MM.1S (cell line): ENCODE results near the gene MTERF2.

ENCODE experiments used
- DNase-seq: peaks from one replicate; pipeline ENCODE4 v3.0.0-alpha.2; 2015
- H2AFZ ChIP-seq: fragments of 300-600 bp; sonication (generic); 2 replicates; pipeline ENCODE4 v1.6.0; 2016; ENCODE audit warnings: antibody characterized with exemption, low read length
- H3F3A ChIP-seq: fragments of 300-600 bp; sonication (generic); 2 replicates; pipeline ENCODE4 v1.6.1; 2016; ENCODE audit warnings: mild to moderate bottlenecking, antibody characterized with exemption, low read length, moderate library complexity, mixed read lengths; ENCODE audit not compliant: insufficient read depth
- H3K27ac ChIP-seq: fragments of 300-600 bp; sonication (generic); 2 replicates; pipeline ENCODE4 v1.5.1; 2016; ENCODE audit warnings: mild to moderate bottlenecking, low read length
- H3K27me3 ChIP-seq: fragments of 300-600 bp; sonication (generic); replicated peaks from 2 replicates; pipeline ENCODE4 v1.6.0; 2016; ENCODE audit warnings: low read length; ENCODE audit not compliant: insufficient read depth
- H3K36me3 ChIP-seq: fragments of 300-600 bp; sonication (generic); replicated peaks from 2 replicates; pipeline ENCODE4 v1.6.1; 2016; ENCODE audit warnings: mild to moderate bottlenecking, low read length, mixed read lengths; ENCODE audit not compliant: insufficient read depth
- H3K4me1 ChIP-seq: fragments of 300-600 bp; sonication (generic); 2 replicates; pipeline ENCODE4 v1.6.1; 2016; ENCODE audit warnings: low read length, mixed read lengths
- H3K4me2 ChIP-seq: fragments of 300-600 bp; sonication (generic); 2 replicates; pipeline ENCODE4 v1.6.0; 2016; ENCODE audit warnings: low read depth, low read length
- H3K4me3 ChIP-seq: fragments of 300-600 bp; sonication (generic); 2 replicates; pipeline ENCODE4 v1.5.1; 2016; ENCODE audit warnings: low read length, mixed read lengths
- H3K79me2 ChIP-seq: fragments of 300-600 bp; sonication (generic); 2 replicates; pipeline ENCODE4 v1.6.1; 2016; ENCODE audit warnings: mixed run types, low read length, mixed read lengths
- H3K9ac ChIP-seq: fragments of 300-600 bp; sonication (generic); 2 replicates; pipeline ENCODE4 v1.6.1; 2016; ENCODE audit warnings: low read length, mixed read lengths
- H3K9me2 ChIP-seq: fragments of 300-600 bp; sonication (generic); replicated peaks from 2 replicates; pipeline ENCODE4 v1.6.1; 2016; ENCODE audit warnings: mild to moderate bottlenecking, low read length, mixed read lengths; ENCODE audit not compliant: insufficient read depth
- H3K9me3 ChIP-seq: fragments of 300-600 bp; sonication (generic); replicated peaks from 2 replicates; pipeline ENCODE4 v1.6.1; 2016; ENCODE audit warnings: mild to moderate bottlenecking, low read length, mixed read lengths; ENCODE audit not compliant: insufficient read depth
- H4K20me1 ChIP-seq: fragments of 300-600 bp; sonication (generic); 2 replicates; pipeline ENCODE4 v1.6.1; 2016; ENCODE audit warnings: mild to moderate bottlenecking, low read length, moderate library complexity, mixed read lengths; ENCODE audit not compliant: insufficient read depth
- CTCF ChIP-seq: fragments of 300-600 bp; sonication (generic); IDR thresholded peaks from 2 replicates; pipeline ENCODE4 v1.5.1; 2016; ENCODE audit warnings: antibody characterized with exemption, low read length, mixed read lengths
- EZH2 ChIP-seq: fragments of 300-600 bp; sonication (generic); optimal IDR thresholded peaks from 2 replicates; pipeline ENCODE3; 2017; ENCODE audit warnings: low read depth, mild to moderate bottlenecking, antibody characterized with exemption, low read length, mixed read lengths
- EZH2phosphoT487 ChIP-seq: fragments of 300-600 bp; sonication (generic); IDR thresholded peaks from 2 replicates; pipeline ENCODE4 v1.6.1; 2018; ENCODE audit warnings: antibody characterized with exemption, low read length

Gene MTERF2

GRCh38 chr12:106980944-106981343, 6.0 kb downstream of the MTERF2 start:
- no peaks in the 10 kb centered on the region for H3K4me1 ChIP-seq
- H3K4me2 ChIP-seq: no peak overlapping the region
- H2AFZ ChIP-seq: no peak overlapping the region
- H3F3A ChIP-seq: no peaks in the 10 kb centered on the region
- no peak overlapping the region for H3K9ac ChIP-seq
- no peaks in the 10 kb centered on the region for H3K27me3 ChIP-seq
- no peaks in the 10 kb centered on the region for H3K9me3 ChIP-seq
- no peak overlapping the region for H3K27ac ChIP-seq
- no peaks in the 10 kb centered on the region for H3K36me3 ChIP-seq
- no peaks in the 10 kb centered on the region for H4K20me1 ChIP-seq
- DNase-seq: no peak
- no peaks in the 10 kb centered on the region for H3K79me2 ChIP-seq
- H3K9me2 ChIP-seq: no peaks in the 10 kb centered on the region
- TF ChIP-seq EZH2phosphoT487: no peak
- TF ChIP-seq CTCF: no peak
- TF ChIP-seq EZH2: no peak
- H3K4me3 ChIP-seq: no peak overlapping the region

GRCh38 chr12:106978035-106978800, 8.7 kb downstream of the MTERF2 start:
- Histone ChIP-seq H3K27ac (no peak overlapping the region), H3K79me2 (no peaks in the 10 kb centered on the region)

GRCh38 chr12:106976668-106977067, 10.3 kb downstream of the MTERF2 start:
- no peak overlapping the region for H3K4me2 ChIP-seq

More at GRCh38 chr12:106978035-106978800, 8.7 kb downstream of the MTERF2 start:
- no peak for DNase-seq
- no peaks in the 10 kb centered on the region for H3K27me3 ChIP-seq
- H3K9me2 ChIP-seq: no peaks in the 10 kb centered on the region
- H3K4me1 ChIP-seq: no peaks in the 10 kb centered on the region
- H4K20me1 ChIP-seq: no peaks in the 10 kb centered on the region
- no peaks in the 10 kb centered on the region for H3K9me3 ChIP-seq
- H3K9ac ChIP-seq: no peak overlapping the region
- no peaks in the 10 kb centered on the region for H3F3A ChIP-seq
- no peak overlapping the region for H3K4me2 ChIP-seq
- no peak for TF ChIP-seq EZH2
- no peak for TF ChIP-seq EZH2phosphoT487
- TF ChIP-seq CTCF: no peak
- H3K36me3 ChIP-seq: no peaks in the 10 kb centered on the region
- H3K4me3 ChIP-seq: no peak overlapping the region
- no peak overlapping the region for H2AFZ ChIP-seq

More at GRCh38 chr12:106976668-106977067, 10.3 kb downstream of the MTERF2 start:
- Histone ChIP-seq H3K36me3 (no peaks in the 10 kb centered on the region), H3F3A (no peaks in the 10 kb centered on the region), H3K4me1 (no peaks in the 10 kb centered on the region), H3K27ac (no peak overlapping the region), H3K4me3 (no peak overlapping the region), H3K9me3 (no peaks in the 10 kb centered on the region), H4K20me1 (no peaks in the 10 kb centered on the region), H3K9ac (no peak overlapping the region), H3K9me2 (no peaks in the 10 kb centered on the region), H3K79me2 (no peaks in the 10 kb centered on the region), H3K27me3 (no peaks in the 10 kb centered on the region), H2AFZ (no peak overlapping the region)
- no peak for TF ChIP-seq CTCF
- TF ChIP-seq EZH2: no peak
- TF ChIP-seq EZH2phosphoT487: no peak
- no peak for DNase-seq
